Stimulated activated CD4-positive, alpha-beta T cell treated with anti-CD3 and anti-CD28 coated beads, Interleukin-4, amount 100 ng/mL, for 1 hour (primary cell): ENCODE measurements around the gene AMIGO3.
"Not testable (repeated sequence)": the region's sequence is repeated elsewhere in the genome, so short reads cannot be mapped to it uniquely, and the experiment has no call there.

ENCODE experiments used
- DNase-seq: peaks from one replicate; pipeline ENCODE4 v3.0.0-alpha.2; 2020

Gene AMIGO3

GRCh38 chr3:49706456-49707112, 12.9 kb downstream of the AMIGO3 start:
- no peak for DNase-seq

- DNase-seq = no peak
Observed at GRCh38 chr3:49705390-49705960, 14.0 kb downstream of the AMIGO3 start.

- no peak for DNase-seq
Observed at GRCh38 chr3:49704629-49705028, 14.9 kb downstream of the AMIGO3 start.

- no peak for DNase-seq
Observed at GRCh38 chr3:49703956-49704355, 15.5 kb downstream of the AMIGO3 start.

- peak; percentile 61 for DNase-seq
Observed at GRCh38 chr3:49703443-49703927, 16.0 kb downstream of the AMIGO3 start.

GRCh38 chr3:49702672-49703071, 16.8 kb downstream of the AMIGO3 start:
- DNase-seq = no peak

GRCh38 chr3:49701388-49702077, 18.0 kb downstream of the AMIGO3 start:
- no peak for DNase-seq

GRCh38 chr3:49700453-49701128, 18.9 kb downstream of the AMIGO3 start:
- DNase-seq = no peak

GRCh38 chr3:49700014-49700413, 19.5 kb downstream of the AMIGO3 start:
- no peak for DNase-seq

- DNase-seq = no peak
Observed at GRCh38 chr3:49699281-49699979, 20.1 kb downstream of the AMIGO3 start.

- not testable (repeated sequence) for DNase-seq
Observed at GRCh38 chr3:49695350-49696015, 24.0 kb downstream of the AMIGO3 start.

GRCh38 chr3:49694409-49695070, 24.9 kb downstream of the AMIGO3 start:
- not testable (repeated sequence) for DNase-seq

GRCh38 chr3:49691481-49691880, 28.0 kb downstream of the AMIGO3 start:
- DNase-seq = not testable (repeated sequence)

- DNase-seq = not testable (repeated sequence)
Observed at GRCh38 chr3:49690856-49691255, 28.6 kb downstream of the AMIGO3 start.

GRCh38 chr3:49689908-49690624, 29.4 kb downstream of the AMIGO3 start:
- DNase-seq = not testable (repeated sequence)

- DNase-seq = peak; percentile 94
Observed at GRCh38 chr3:49689046-49689907, 30.2 kb downstream of the AMIGO3 start, which contains the start of the genes MST1 and RNF123. MST1 (minus strand) TSS chr3:49689474; CDS start chr3:49688691, 783 bp downstream. RNF123 (plus strand) TSS chr3:49689557; CDS start chr3:49691166, 1,609 bp downstream.

- not testable (repeated sequence) for DNase-seq
Observed at GRCh38 chr3:49688338-49689045, 31.0 kb downstream of the AMIGO3 start.

GRCh38 chr3:49687424-49687795, 32.1 kb downstream of the AMIGO3 start:
- DNase-seq = not testable (repeated sequence)
